ENCODE data around the gene ZC3H12A.

The ZC3H12A gene

GRCh38 chr1:37474697-37475379 lies 458 bp downstream of the ZC3H12A start:
- no peak overlapping the region for H3K27ac ChIP-seq (ENCODE audit: low read depth, low read length)
- H3K79me1 ChIP-seq (ENCODE audit: low read length), result peaks cover 21% of the 10 kb centered on the region
- H3K27me3 ChIP-seq (ENCODE audit: insufficient read depth, low read length, poor library complexity), result no peaks in the 10 kb centered on the region
- peaks cover 35% of the 10 kb centered on the region for H3K79me2 ChIP-seq (ENCODE audit: control insufficient read depth, insufficient read depth, low read length)
- no peak overlapping the region for H4K5ac ChIP-seq (ENCODE audit: low read length)
- no peak overlapping the region for H2BK15ac ChIP-seq (replicated peaks; ENCODE audit: low read depth)
- H3K4me2 ChIP-seq (ENCODE audit: low read length), result peak overlapping the region; percentile 82
- peak overlapping the region; percentile 60 for H3K23ac ChIP-seq (ENCODE audit: low read length)
- peaks cover 29% of the 10 kb centered on the region for H3K4me1 ChIP-seq (ENCODE audit: control insufficient read depth, low read depth, low read length)
- no peak overlapping the region for H3K4ac ChIP-seq (ENCODE audit: low read depth, low read length)
- no peaks in the 10 kb centered on the region for H3K36me3 ChIP-seq (ENCODE audit: control insufficient read depth, insufficient read depth, low read length)
- no peak overlapping the region for H4K8ac ChIP-seq (ENCODE audit: low read depth, low read length)
- H2AK5ac ChIP-seq (ENCODE audit: low read length), result peak overlapping the region; percentile 77
- no CpG with 5 or more reads among the region's 38 CpGs for WGBS (ENCODE audit: extremely low coverage, insufficient coverage, low lambda C conversion rate)
- peak; percentile 22 for DNase-seq
- peak overlapping the region; percentile 33 for H3K18ac ChIP-seq (ENCODE audit: low read length)
- H3K4me3 ChIP-seq (ENCODE audit: low read length), result peak overlapping the region; percentile 34
- peak overlapping the region; percentile 90 for H3K9ac ChIP-seq (ENCODE audit: low read length)
- peak overlapping the region; percentile 95 for H3K56ac ChIP-seq (ENCODE audit: low read length)
- H2BK5ac ChIP-seq (ENCODE audit: low read length), result no peak overlapping the region
- no peak overlapping the region for H2BK120ac ChIP-seq (ENCODE audit: low read depth, low read length)

- Histone ChIP-seq H3K4me2 (ENCODE audit: low read length) (peak overlapping the region; percentile 82), H2AK5ac (ENCODE audit: low read length) (peak overlapping the region; percentile 77), H3K79me1 (ENCODE audit: low read length) (peaks cover 21% of the 10 kb centered on the region), H3K23ac (ENCODE audit: low read length) (no peak overlapping the region), H2BK120ac (ENCODE audit: low read depth, low read length) (no peak overlapping the region), H3K9ac (ENCODE audit: low read length) (peak overlapping the region; percentile 90), H3K79me2 (ENCODE audit: control insufficient read depth, insufficient read depth, low read length) (peaks cover 35% of the 10 kb centered on the region), H4K5ac (ENCODE audit: low read length) (no peak overlapping the region), H3K4me3 (ENCODE audit: low read length) (peak overlapping the region; percentile 34), H3K18ac (ENCODE audit: low read length) (no peak overlapping the region), H3K27ac (ENCODE audit: low read depth, low read length) (no peak overlapping the region), H3K56ac (ENCODE audit: low read length) (peak overlapping the region; percentile 95), H3K4ac (ENCODE audit: low read depth, low read length) (no peak overlapping the region), H2BK5ac (ENCODE audit: low read length) (no peak overlapping the region), H3K27me3 (ENCODE audit: insufficient read depth, low read length, poor library complexity) (no peaks in the 10 kb centered on the region), H3K4me1 (ENCODE audit: control insufficient read depth, low read depth, low read length) (peaks cover 29% of the 10 kb centered on the region), H4K8ac (ENCODE audit: low read depth, low read length) (no peak overlapping the region), H2BK15ac (replicated peaks; ENCODE audit: low read depth) (no peak overlapping the region), H3K36me3 (ENCODE audit: control insufficient read depth, insufficient read depth, low read length) (peaks cover 4% of the 10 kb centered on the region)
- WGBS (ENCODE audit: extremely low coverage, insufficient coverage, low lambda C conversion rate), result no CpG with 5 or more reads among the region's 24 CpGs
- DNase-seq, result peak; percentile 17
Observed at GRCh38 chr1:37475380-37476086, 1.2 kb downstream of the ZC3H12A start.

GRCh38 chr1:37476087-37476452 lies 1.7 kb downstream of the ZC3H12A start:
- Histone ChIP-seq H4K5ac (ENCODE audit: low read length) (no peak overlapping the region), H3K79me2 (ENCODE audit: control insufficient read depth, insufficient read depth, low read length) (peaks cover 35% of the 10 kb centered on the region), H3K4ac (ENCODE audit: low read depth, low read length) (no peak overlapping the region), H2BK15ac (replicated peaks; ENCODE audit: low read depth) (no peak overlapping the region), H3K27me3 (ENCODE audit: insufficient read depth, low read length, poor library complexity) (no peaks in the 10 kb centered on the region), H2AK5ac (ENCODE audit: low read length) (no peak overlapping the region), H3K9ac (ENCODE audit: low read length) (peak overlapping the region; percentile 90), H3K56ac (ENCODE audit: low read length) (peak overlapping the region; percentile 95), H3K23ac (ENCODE audit: low read length) (peak overlapping the region; percentile 74), H3K27ac (ENCODE audit: low read depth, low read length) (peak overlapping the region; percentile 59), H2BK5ac (ENCODE audit: low read length) (no peak overlapping the region), H2BK120ac (ENCODE audit: low read depth, low read length) (no peak overlapping the region), H3K4me2 (ENCODE audit: low read length) (peak overlapping the region; percentile 43), H3K4me3 (ENCODE audit: low read length) (no peak overlapping the region), H3K36me3 (ENCODE audit: control insufficient read depth, insufficient read depth, low read length) (peaks cover 9% of the 10 kb centered on the region), H4K8ac (ENCODE audit: low read depth, low read length) (no peak overlapping the region), H3K18ac (ENCODE audit: low read length) (no peak overlapping the region), H3K79me1 (ENCODE audit: low read length) (peaks cover 21% of the 10 kb centered on the region), H3K4me1 (ENCODE audit: control insufficient read depth, low read depth, low read length) (peaks cover 29% of the 10 kb centered on the region)
- DNase-seq, result no peak
- no CpG with 5 or more reads among the region's 9 CpGs for WGBS (ENCODE audit: extremely low coverage, insufficient coverage, low lambda C conversion rate)

- Histone ChIP-seq H3K56ac (ENCODE audit: low read length) (peak overlapping the region; percentile 95), H3K79me2 (ENCODE audit: control insufficient read depth, insufficient read depth, low read length) (peaks cover 35% of the 10 kb centered on the region), H3K79me1 (ENCODE audit: low read length) (peaks cover 23% of the 10 kb centered on the region), H3K4me2 (ENCODE audit: low read length) (peak overlapping the region; percentile 43), H4K5ac (ENCODE audit: low read length) (no peak overlapping the region), H3K4me1 (ENCODE audit: control insufficient read depth, low read depth, low read length) (peaks cover 25% of the 10 kb centered on the region), H2AK5ac (ENCODE audit: low read length) (peak overlapping the region; percentile 96), H3K18ac (ENCODE audit: low read length) (no peak overlapping the region), H2BK5ac (ENCODE audit: low read length) (peak overlapping the region; percentile 95), H3K4ac (ENCODE audit: low read depth, low read length) (no peak overlapping the region), H3K36me3 (ENCODE audit: control insufficient read depth, insufficient read depth, low read length) (peaks cover 13% of the 10 kb centered on the region), H3K27me3 (ENCODE audit: insufficient read depth, low read length, poor library complexity) (no peaks in the 10 kb centered on the region), H3K23ac (ENCODE audit: low read length) (peak overlapping the region; percentile 89), H2BK120ac (ENCODE audit: low read depth, low read length) (no peak overlapping the region), H2BK15ac (replicated peaks; ENCODE audit: low read depth) (no peak overlapping the region), H3K27ac (ENCODE audit: low read depth, low read length) (peak overlapping the region; percentile 59), H3K4me3 (ENCODE audit: low read length) (no peak overlapping the region), H4K8ac (ENCODE audit: low read depth, low read length) (no peak overlapping the region), H3K9ac (ENCODE audit: low read length) (peak overlapping the region; percentile 90)
- DNase-seq, result peak; percentile 71
- WGBS (ENCODE audit: extremely low coverage, insufficient coverage, low lambda C conversion rate), result no CpG with 5 or more reads among the region's 5 CpGs
Observed at GRCh38 chr1:37476460-37477197, 2.2 kb downstream of the ZC3H12A start.

GRCh38 chr1:37477198-37477931 lies 3.0 kb downstream of the ZC3H12A start:
- peak; percentile 85 for DNase-seq
- no peaks in the 10 kb centered on the region for H3K27me3 ChIP-seq (ENCODE audit: insufficient read depth, low read length, poor library complexity)
- H3K4me1 ChIP-seq (ENCODE audit: control insufficient read depth, low read depth, low read length), result peaks cover 21% of the 10 kb centered on the region
- peak overlapping the region; percentile 95 for H3K56ac ChIP-seq (ENCODE audit: low read length)
- H2BK15ac ChIP-seq (replicated peaks; ENCODE audit: low read depth), result no peak overlapping the region
- no peak overlapping the region for H4K8ac ChIP-seq (ENCODE audit: low read depth, low read length)
- H3K18ac ChIP-seq (ENCODE audit: low read length), result no peak overlapping the region
- peak overlapping the region; percentile 95 for H2BK5ac ChIP-seq (ENCODE audit: low read length)
- peak overlapping the region; percentile 90 for H3K9ac ChIP-seq (ENCODE audit: low read length)
- no peak overlapping the region for H3K4me3 ChIP-seq (ENCODE audit: low read length)
- peak overlapping the region; percentile 43 for H3K4me2 ChIP-seq (ENCODE audit: low read length)
- peak overlapping the region; percentile 89 for H3K23ac ChIP-seq (ENCODE audit: low read length)
- no peak overlapping the region for H2BK120ac ChIP-seq (ENCODE audit: low read depth, low read length)
- H3K79me1 ChIP-seq (ENCODE audit: low read length), result peaks cover 23% of the 10 kb centered on the region
- no peak overlapping the region for H4K5ac ChIP-seq (ENCODE audit: low read length)
- H3K79me2 ChIP-seq (ENCODE audit: control insufficient read depth, insufficient read depth, low read length), result peaks cover 35% of the 10 kb centered on the region
- H3K27ac ChIP-seq (ENCODE audit: low read depth, low read length), result peak overlapping the region; percentile 59
- peaks cover 13% of the 10 kb centered on the region for H3K36me3 ChIP-seq (ENCODE audit: control insufficient read depth, insufficient read depth, low read length)
- no peak overlapping the region for H3K4ac ChIP-seq (ENCODE audit: low read depth, low read length)
- H2AK5ac ChIP-seq (ENCODE audit: low read length), result peak overlapping the region; percentile 96
- no CpG with 5 or more reads among the region's 10 CpGs for WGBS (ENCODE audit: extremely low coverage, insufficient coverage, low lambda C conversion rate)
